T-helper 22 cell (primary cell): Measurements from ENCODE around the gene TBCEL.
"Not testable (repeated sequence)": the region's sequence is repeated elsewhere in the genome, so short reads cannot be mapped to it uniquely, and the experiment has no call there.

Experiments
- DNase-seq: peaks from one replicate; pipeline ENCODE4 v3.0.0-alpha.2; 2020; ENCODE audit warnings: low read depth

TBCEL gene

GRCh38 chr11:121029813-121030445 is 6.0 kb downstream of the TBCEL start:
- DNase-seq, result no peak

GRCh38 chr11:121031167-121031566 is 7.3 kb downstream of the TBCEL start:
- no peak for DNase-seq

GRCh38 chr11:121031648-121032047 is 7.7 kb downstream of the TBCEL start:
- not testable (repeated sequence) for DNase-seq

- no peak for DNase-seq
Measured at GRCh38 chr11:121032546-121032945, 8.6 kb downstream of the TBCEL start.

GRCh38 chr11:121033635-121034034 is 9.7 kb downstream of the TBCEL start:
- no peak for DNase-seq

GRCh38 chr11:121035169-121035755 is 11.4 kb downstream of the TBCEL start:
- no peak for DNase-seq

GRCh38 chr11:121035780-121036179 is 11.9 kb downstream of the TBCEL start:
- DNase-seq, result no peak

GRCh38 chr11:121037016-121037415 is 13.1 kb downstream of the TBCEL start:
- no peak for DNase-seq

GRCh38 chr11:121038648-121039409 is 14.9 kb downstream of the TBCEL start:
- DNase-seq, result no peak

GRCh38 chr11:121039971-121040613 is 16.2 kb downstream of the TBCEL start:
- no peak for DNase-seq

GRCh38 chr11:121040614-121041002 is 16.7 kb downstream of the TBCEL start:
- no peak for DNase-seq

- no peak for DNase-seq
Measured at GRCh38 chr11:121041072-121041471, 17.2 kb downstream of the TBCEL start.

- DNase-seq, result no peak
Measured at GRCh38 chr11:121042296-121042695, 18.4 kb downstream of the TBCEL start.

GRCh38 chr11:121047926-121048325 is 24.0 kb downstream of the TBCEL start:
- no peak for DNase-seq

GRCh38 chr11:121048464-121049233 is 24.7 kb downstream of the TBCEL start:
- DNase-seq, result no peak

GRCh38 chr11:121053244-121053643 is 29.3 kb downstream of the TBCEL start:
- DNase-seq, result no peak

GRCh38 chr11:121054266-121054665 is 30.4 kb downstream of the TBCEL start:
- no peak for DNase-seq

- no peak for DNase-seq
Measured at GRCh38 chr11:121055076-121055475, 31.2 kb downstream of the TBCEL start.

- no peak for DNase-seq
Measured at GRCh38 chr11:121057922-121058321, 34.0 kb downstream of the TBCEL start.

- DNase-seq, result no peak
Measured at GRCh38 chr11:121058941-121059340, 35.0 kb downstream of the TBCEL start.

GRCh38 chr11:121059605-121060004 is 35.7 kb downstream of the TBCEL start:
- no peak for DNase-seq

- no peak for DNase-seq
Measured at GRCh38 chr11:121063728-121064127, 39.8 kb downstream of the TBCEL start.
